MCF 10A (cell line): ENCODE results near the gene RTP5. TPM values are rescaled to one million over a fixed set of nuclear protein-coding genes. Genes with fewer than 3 reads are reported as not detected.
"Not testable (repeated sequence)": the region's sequence is repeated elsewhere in the genome, so short reads cannot be mapped to it uniquely, and the experiment has no call there.

Source experiments
- BruUV-seq: library from RNA; stranded (reverse); fragments of 400-500 nt; replicated peaks from 2 replicates; lab custom pipeline; 2021; lab: Mats Ljungman, UMichigan
- CTCF ChIA-PET: fragments of 300-600 bp; sonication (Branson Sonifier 250); formaldehyde crosslinking; extraction: SDS; loops from one replicate; lab custom pipeline; 2021; ENCODE audit warnings: antibody characterized with exemption, inconsistent platforms; lab: Yijun Ruan, JAX
- POLR2A ChIA-PET: fragments of 300-600, 350-650 bp; sonication (Branson Sonifier 250); formaldehyde crosslinking; extraction: SDS; loops from one replicate; lab custom pipeline; 2020; ENCODE audit warnings: antibody characterized with exemption, inconsistent platforms; lab: Yijun Ruan, JAX
- DNase-seq: peaks from one replicate; pipeline ENCODE4 v3.0.0-alpha.2; 2018; ENCODE audit not compliant: unreplicated experiment
- H3K27ac Mint-ChIP-seq: one replicate; pipeline ENCODE4 v1.8.0; 2022; ENCODE audit warnings: mild to moderate bottlenecking, low read depth, mixed read lengths; ENCODE audit not compliant: unreplicated experiment
- H3K27me3 Mint-ChIP-seq: one replicate; pipeline ENCODE4 v1.8.0; 2022; ENCODE audit warnings: mixed read lengths; ENCODE audit not compliant: insufficient read depth, unreplicated experiment
- H3K36me3 Mint-ChIP-seq: one replicate; pipeline ENCODE4 v1.8.0; 2022; ENCODE audit warnings: mild to moderate bottlenecking, moderate library complexity, mixed read lengths; ENCODE audit not compliant: insufficient read depth, unreplicated experiment
- H3K4me1 Mint-ChIP-seq: one replicate; pipeline ENCODE4 v1.8.0; 2022; ENCODE audit warnings: mixed read lengths; ENCODE audit not compliant: insufficient read depth, unreplicated experiment
- H3K4me3 Mint-ChIP-seq: one replicate; pipeline ENCODE4 v1.8.0; 2022; ENCODE audit warnings: mild to moderate bottlenecking, moderate library complexity, mixed read lengths; ENCODE audit not compliant: unreplicated experiment
- H3K9me3 Mint-ChIP-seq: one replicate; pipeline ENCODE4 v1.8.0; 2022; ENCODE audit warnings: mixed read lengths; ENCODE audit not compliant: unreplicated experiment
- intact Hi-C: fragments of 100-400 bp; cut with micrococcal nuclease; formaldehyde crosslinking; loops from 2 replicates; pipeline ENCODE4 v1.14.1; 2022
- total RNA-seq: library from RNA; stranded (reverse); gene quantifications from 2 replicates; pipeline ENCODE4 v1.2.3, GENCODE V29; 2022
- TF ChIP-seq, protein P1 (sequence below): fragments of 200-600 bp; IDR thresholded peaks from one replicate; pipeline ENCODE4 v1.8.0; 2022; ENCODE audit warnings: antibody characterized with exemption, mild to moderate bottlenecking; ENCODE audit not compliant: unreplicated experiment

Gene RTP5
- total RNA-seq, 1 experiment from 2014 or later, result not detected

DNA sequence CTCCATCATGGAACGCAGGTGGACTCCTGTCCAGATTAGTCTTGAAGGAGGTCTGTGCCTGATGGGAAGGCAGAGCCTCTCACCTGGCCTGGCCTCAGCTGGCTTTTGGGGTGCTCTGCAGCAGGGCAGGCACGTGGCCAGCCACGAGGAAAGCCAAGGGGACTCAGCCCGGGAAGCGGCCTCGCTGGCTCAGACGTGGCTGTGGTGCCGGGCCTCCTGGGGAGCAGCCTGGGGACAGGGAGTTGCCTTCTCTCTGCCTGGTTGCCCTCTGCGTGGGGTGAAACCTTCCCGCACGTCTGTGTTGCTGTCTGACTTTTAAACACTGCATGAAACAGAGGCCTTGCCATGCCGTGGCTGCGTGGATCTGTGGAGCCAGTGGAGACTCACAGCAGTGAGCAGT is 45.0 kb downstream of the RTP5 start:
- POLR2A ChIA-PET, result no interaction called here
- no peaks in the 10 kb centered on the region for H3K36me3 Mint-ChIP-seq
- no peak for DNase-seq
- H3K4me1 Mint-ChIP-seq, result no peaks in the 10 kb centered on the region
- no peaks in the 10 kb centered on the region for H3K9me3 Mint-ChIP-seq
- no peak overlapping the region for H3K27ac Mint-ChIP-seq
- H3K27me3 Mint-ChIP-seq, result peaks cover 73% of the 10 kb centered on the region
- TF ChIP-seq, protein P1, sequence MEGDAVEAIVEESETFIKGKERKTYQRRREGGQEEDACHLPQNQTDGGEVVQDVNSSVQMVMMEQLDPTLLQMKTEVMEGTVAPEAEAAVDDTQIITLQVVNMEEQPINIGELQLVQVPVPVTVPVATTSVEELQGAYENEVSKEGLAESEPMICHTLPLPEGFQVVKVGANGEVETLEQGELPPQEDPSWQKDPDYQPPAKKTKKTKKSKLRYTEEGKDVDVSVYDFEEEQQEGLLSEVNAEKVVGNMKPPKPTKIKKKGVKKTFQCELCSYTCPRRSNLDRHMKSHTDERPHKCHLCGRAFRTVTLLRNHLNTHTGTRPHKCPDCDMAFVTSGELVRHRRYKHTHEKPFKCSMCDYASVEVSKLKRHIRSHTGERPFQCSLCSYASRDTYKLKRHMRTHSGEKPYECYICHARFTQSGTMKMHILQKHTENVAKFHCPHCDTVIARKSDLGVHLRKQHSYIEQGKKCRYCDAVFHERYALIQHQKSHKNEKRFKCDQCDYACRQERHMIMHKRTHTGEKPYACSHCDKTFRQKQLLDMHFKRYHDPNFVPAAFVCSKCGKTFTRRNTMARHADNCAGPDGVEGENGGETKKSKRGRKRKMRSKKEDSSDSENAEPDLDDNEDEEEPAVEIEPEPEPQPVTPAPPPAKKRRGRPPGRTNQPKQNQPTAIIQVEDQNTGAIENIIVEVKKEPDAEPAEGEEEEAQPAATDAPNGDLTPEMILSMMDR, result no peak
- intact Hi-C loops, result no loop called here
- H3K4me3 Mint-ChIP-seq, result no peak overlapping the region
- BruUV-seq, result no TSS peak
- CTCF ChIA-PET, result no interaction called here

DNA sequence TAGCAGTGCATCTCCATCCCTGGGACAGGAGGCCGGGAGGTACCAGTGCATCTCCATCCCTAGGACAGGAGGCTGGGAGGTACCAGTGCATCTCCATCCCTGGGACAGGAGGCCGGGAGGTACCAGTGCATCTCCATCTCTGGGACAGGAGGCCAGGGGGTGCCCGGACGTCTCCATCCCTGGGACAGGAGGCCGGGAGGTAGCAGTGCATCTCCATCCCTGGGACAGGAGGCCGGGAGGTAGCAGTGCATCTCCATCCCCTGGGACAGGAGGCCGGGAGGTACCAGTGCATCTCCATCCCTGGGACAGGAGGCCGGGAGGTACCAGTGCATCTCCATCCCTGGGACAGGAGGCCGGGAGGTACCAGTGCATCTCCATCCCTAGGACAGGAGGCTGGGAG is 52.1 kb downstream of the RTP5 start:
- intact Hi-C loops, CTCF ChIA-PET, H3K4me1 Mint-ChIP-seq, DNase-seq, POLR2A ChIA-PET, H3K9me3 Mint-ChIP-seq, H3K27ac Mint-ChIP-seq, H3K4me3 Mint-ChIP-seq, BruUV-seq, H3K36me3 Mint-ChIP-seq: not testable (repeated sequence)
- peaks cover 75% of the 10 kb centered on the region for H3K27me3 Mint-ChIP-seq

DNA sequence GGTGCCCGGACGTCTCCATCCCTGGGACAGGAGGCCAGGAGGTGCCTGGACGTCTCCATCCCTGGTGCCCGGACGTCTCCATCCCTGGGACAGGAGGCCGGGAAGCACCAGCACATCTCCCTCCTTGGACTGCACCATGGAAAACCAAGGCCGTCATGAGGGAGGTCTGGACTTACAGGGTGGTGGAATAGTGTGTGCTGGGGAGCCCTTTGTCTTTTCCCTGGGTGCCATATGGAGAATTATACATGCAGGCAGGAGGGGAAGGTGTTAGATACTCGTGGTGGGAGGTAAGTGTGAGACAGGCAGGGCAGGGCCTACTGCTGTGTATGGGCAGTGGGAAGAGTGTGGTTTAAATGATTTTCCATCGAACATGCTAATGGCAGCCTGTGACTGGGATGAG is 52.9 kb downstream of the RTP5 start:
- Mint-ChIP-seq H3K4me3 (no peak overlapping the region), H3K27ac (no peak overlapping the region), H3K4me1 (no peaks in the 10 kb centered on the region), H3K9me3 (no peaks in the 10 kb centered on the region), H3K36me3 (no peaks in the 10 kb centered on the region), H3K27me3 (peaks cover 70% of the 10 kb centered on the region)
- BruUV-seq, result no TSS peak
- ChIA-PET POLR2A (no interaction called here), CTCF (no interaction called here)
- TF ChIP-seq, protein P1, result no peak
- intact Hi-C loops, result no loop called here
- no peak for DNase-seq

DNA sequence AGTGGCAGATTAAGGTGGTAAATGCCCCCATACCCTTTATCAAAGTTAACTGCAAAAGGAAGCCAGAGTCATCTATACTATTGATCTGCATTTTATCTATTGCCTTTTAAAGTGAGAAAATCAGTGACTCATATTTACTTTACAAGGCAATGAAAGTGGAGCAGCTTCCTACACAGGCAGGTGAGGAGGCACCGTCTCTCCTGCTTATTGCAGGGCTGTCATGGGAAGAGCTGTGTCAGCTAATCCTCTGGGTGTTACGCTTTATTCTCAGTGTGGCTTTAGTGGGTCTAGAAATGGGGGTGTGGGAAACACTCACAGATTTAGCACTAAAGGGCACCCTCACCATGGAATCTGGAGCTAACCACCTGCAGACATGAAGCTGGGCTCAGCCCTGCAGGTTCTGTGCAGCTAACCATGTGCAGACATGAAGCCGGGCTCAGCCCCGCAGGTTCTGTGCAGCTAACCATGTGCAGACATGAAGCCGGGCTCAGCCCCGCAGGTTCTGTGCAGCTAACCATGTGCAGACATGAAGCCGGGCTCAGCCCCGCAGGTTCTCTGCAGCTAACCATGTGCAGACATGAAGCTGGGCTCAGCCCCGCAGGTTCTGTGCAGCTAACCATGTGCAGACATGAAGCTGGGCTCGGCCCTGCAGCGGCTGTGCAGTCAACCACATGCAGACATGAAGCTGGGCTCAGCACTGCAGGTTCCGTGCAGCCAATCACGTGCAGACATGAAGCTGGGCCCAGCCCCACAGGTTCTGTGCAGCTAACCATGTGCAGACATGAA is 53.5 kb downstream of the RTP5 start:
- H3K4me3 Mint-ChIP-seq, POLR2A ChIA-PET, DNase-seq, intact Hi-C loops, BruUV-seq, H3K4me1 Mint-ChIP-seq, H3K27ac Mint-ChIP-seq, H3K9me3 Mint-ChIP-seq, H3K36me3 Mint-ChIP-seq: not testable (repeated sequence)
- CTCF ChIA-PET, result interaction anchor here (0.6 kb wide), 1 partner anchor 119 kb away, joined by 3 read pairs; no protein-coding TSS in a partner anchor
- H3K27me3 Mint-ChIP-seq, result peaks cover 64% of the 10 kb centered on the region

Other genes starting within 250 kb of the RTP5 start
- 64.5 and 91.8 TPM in 2 replicates for gene THAP4, start 232.6 kb upstream of the RTP5 start, total RNA-seq
- gene ATG4B, start 232.0 kb upstream of the RTP5 start, total RNA-seq, result 70.9 and 72.8 TPM in 2 replicates
- 38.2 and 66.3 TPM in 2 replicates for gene DTYMK, start 182.9 kb upstream of the RTP5 start, total RNA-seq
- gene ING5, start 167.7 kb upstream of the RTP5 start, total RNA-seq, result 27.8 and 35.5 TPM in 2 replicates
- gene D2HGDH, start 135.1 kb upstream of the RTP5 start, total RNA-seq, result 37.5 and 41.5 TPM in 2 replicates
- 0.37 TPM in 1 of 2 replicates, not detected in the other for gene GAL3ST2, start 92.9 kb upstream of the RTP5 start, total RNA-seq
- gene NEU4, start 60.5 kb upstream of the RTP5 start, total RNA-seq, result not detected in 2 replicates
- gene PDCD1, start 10.8 kb upstream of the RTP5 start, total RNA-seq, result not detected in 2 replicates